ENCODE measurements around the gene JUN.

GRCh38 chr1:58799650-58800049 is 15.8 kb upstream of the JUN start:
- no peak for TF ChIP-seq CTCF (conservative IDR thresholded peaks at IDR 0.05; ENCODE audit: low read depth, low read length)
- TF ChIP-seq POLR2A (IDR thresholded peaks at IDR 0.05; ENCODE audit: low read depth, low read length), result no peak
- TF ChIP-seq ELK1 (IDR thresholded peaks at IDR 0.05; ENCODE audit: borderline replicate concordance, low read depth, low read length), result no peak
- no peak for TF ChIP-seq USF2 (IDR thresholded peaks at IDR 0.05; ENCODE audit: low read depth, low read length)
- TF ChIP-seq RAD21 (IDR thresholded peaks at IDR 0.05; ENCODE audit: low read length), result no peak
- no peak for TF ChIP-seq NFE2L2 (IDR thresholded peaks at IDR 0.05; ENCODE audit: low read depth, low read length)
- no peak for TF ChIP-seq MAFK (IDR thresholded peaks at IDR 0.05; ENCODE audit: low read depth, low read length)
- no peak for TF ChIP-seq BHLHE40 (IDR thresholded peaks at IDR 0.05; ENCODE audit: low read depth, low read length)
- no peak for TF ChIP-seq CEBPB (IDR thresholded peaks at IDR 0.05; ENCODE audit: low read depth, low read length)
- no peak for TF ChIP-seq RFX5 (IDR thresholded peaks at IDR 0.05; ENCODE audit: low read depth, low read length)

Measured in IMR-90 (cell line).